Natural killer cell (primary cell): Measurements from ENCODE around the gene CPA1. TPM values are rescaled to one million over a fixed set of nuclear protein-coding genes. Genes with fewer than 3 reads are reported as not detected.

ENCODE experiments used
- ATAC-seq, 3 donors: fragments of 150-1000 bp in 2 of 3; fragments of 200-7000 bp in 1 of 3; cut with Tn5 transposase; 1 replicate in 1 of 3; 2 replicates in 2 of 3; pipeline ENCODE4 v1.10.0; 2021; ENCODE audit warnings: mild to moderate bottlenecking in 2 of 3, moderate library complexity in 2 of 3
- DNase-seq, 2 donors: peaks; one replicate each; pipeline versions ENCODE4 v3.0.0 to v3.0.0-alpha.2; 2013 to 2021; ENCODE audit warnings: mixed read lengths in 1 of 2
- H3K27ac ChIP-seq: one replicate; pipeline ENCODE4 v1.5.1; 2013; ENCODE audit warnings: mild to moderate bottlenecking, low read length
- H3K27me3 ChIP-seq: one replicate; pipeline ENCODE4 v1.6.1; 2013; ENCODE audit warnings: low read length; ENCODE audit not compliant: control insufficient read depth, insufficient read depth
- H3K36me3 ChIP-seq: one replicate; pipeline ENCODE4 v1.6.1; 2013; ENCODE audit warnings: low read length; ENCODE audit not compliant: control insufficient read depth, insufficient read depth
- H3K4me1 ChIP-seq: one replicate; pipeline ENCODE4 v1.6.1; 2013; ENCODE audit warnings: low read length; ENCODE audit not compliant: control insufficient read depth, insufficient read depth
- H3K4me3 ChIP-seq: one replicate; pipeline ENCODE4 v1.5.1; 2013; ENCODE audit warnings: low read length
- H3K9me3 ChIP-seq: one replicate; pipeline ENCODE4 v1.6.1; 2013; ENCODE audit warnings: low read length; ENCODE audit not compliant: control insufficient read depth, insufficient read depth
- H3K27ac Mint-ChIP-seq, 2 donors: one replicate each; pipeline ENCODE4 v1.8.0; 2022; ENCODE audit warnings: mild to moderate bottlenecking in 2 of 2, mixed read lengths in 2 of 2, moderate library complexity in 1 of 2
- H3K27me3 Mint-ChIP-seq, 2 donors: one replicate each; pipeline ENCODE4 v1.8.0; 2022; ENCODE audit warnings: low read depth in 2 of 2, mixed read lengths in 2 of 2
- H3K36me3 Mint-ChIP-seq: one replicate; pipeline ENCODE4 v1.8.0; 2022; ENCODE audit warnings: mixed read lengths
- H3K4me1 Mint-ChIP-seq, 2 donors: one replicate each; pipeline ENCODE4 v1.8.0; 2022; ENCODE audit warnings: mixed read lengths in 2 of 2
- H3K4me3 Mint-ChIP-seq: one replicate; pipeline ENCODE4 v1.8.0; 2022; ENCODE audit warnings: mild to moderate bottlenecking, moderate library complexity, mixed read lengths
- H3K9me3 Mint-ChIP-seq, 2 donors: one replicate each; pipeline ENCODE4 v1.8.0; 2022; ENCODE audit warnings: mixed read lengths in 2 of 2
- CTCF ChIP-seq: fragments of 200-600 bp; IDR thresholded peaks from one replicate; pipeline ENCODE4 v1.8.0; 2022; ENCODE audit warnings: antibody characterized with exemption
- WGBS: methylation state at CpG from one replicate; pipeline ENCODE4 v1.1.7; 2013; ENCODE audit warnings: missing lambda C conversion rate; ENCODE audit not compliant: insufficient coverage; 5-methylcytosine and 5-hydroxymethylcytosine counted together
- intact Hi-C: fragments of 100-400 bp; cut with micrococcal nuclease; formaldehyde crosslinking; loops from one replicate; pipeline ENCODE4 v1.14.2; 2022
- total RNA-seq, 4 donors: library from RNA; stranded (reverse); fragments of 120-200 nt in 1 of 4; gene quantifications; one replicate each; pipeline versions ENCODE4 v1.2.3 to v1.2.4, GENCODE V29; 2013 to 2022

Gene CPA1
- total RNA-seq, 3 donors from 2014 or later (not counting 1 experiment from before 2014, with no cell fraction given) = not detected

DNA sequence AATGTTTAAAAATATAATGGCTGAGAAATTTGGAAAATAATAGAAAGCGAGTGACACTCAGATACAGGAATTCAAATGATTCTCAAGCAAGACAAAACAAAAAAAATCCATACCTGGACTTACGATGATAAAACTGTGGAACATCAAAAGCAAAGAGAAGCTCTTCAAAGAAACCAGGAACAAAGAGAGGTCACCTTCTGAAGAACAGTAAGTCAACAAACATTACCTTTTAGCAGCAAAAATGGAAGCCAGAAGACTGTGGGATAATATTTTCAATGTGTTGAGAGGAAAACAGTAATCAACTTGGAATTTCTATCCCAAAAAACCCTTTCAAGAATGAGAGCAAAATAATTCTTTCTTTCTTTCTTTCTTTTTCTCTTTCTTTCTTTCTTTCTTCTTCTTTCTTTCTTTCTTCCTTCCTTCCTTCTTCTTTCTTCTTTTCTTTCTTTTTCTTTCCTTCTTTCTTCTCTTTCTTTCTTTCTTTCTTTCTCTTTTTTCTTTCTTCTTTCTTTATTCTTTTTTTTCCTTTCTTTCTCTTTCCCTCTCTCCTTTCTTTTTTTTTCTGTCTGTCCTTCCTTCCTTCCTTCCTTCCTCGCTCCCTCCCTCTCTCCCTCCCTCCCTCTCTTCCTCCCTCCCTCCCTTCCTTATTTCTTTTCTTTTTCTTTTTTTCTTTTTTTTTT lies 37.5 kb upstream of the CPA1 start:
- Mint-ChIP-seq H3K27me3 (peaks cover 0 to 3% of the 10 kb centered on the region in 2 donors), H3K9me3 (no peaks in the 10 kb centered on the region), H3K4me1 (no peaks in the 10 kb centered on the region), H3K36me3 (no peaks in the 10 kb centered on the region), H3K4me3 (no peak overlapping the region), H3K27ac (no peak overlapping the region)
- intact Hi-C loops = no loop called here
- Histone ChIP-seq H3K27me3 (no peaks in the 10 kb centered on the region), H3K27ac (no peak overlapping the region), H3K4me3 (no peak overlapping the region), H3K4me1 (no peaks in the 10 kb centered on the region), H3K9me3 (no peaks in the 10 kb centered on the region), H3K36me3 (no peaks in the 10 kb centered on the region)
- ATAC-seq = no peak
- no peak for TF ChIP-seq CTCF
- no peak for DNase-seq
- 97% methylated on average over 3 of the region's 3 CpGs for WGBS

GRCh38 chr7:130344271-130344866 lies 35.9 kb upstream of the CPA1 start, which contains the start of gene CPA5:
CPA5 (plus strand) TSS chr7:130344816; CDS start chr7:130346486, 1,670 bp downstream.
- no peaks in the 10 kb centered on the region for H3K9me3 Mint-ChIP-seq
- Histone ChIP-seq H3K27me3 (no peaks in the 10 kb centered on the region), H3K27ac (no peak within 1 kb of the TSS), H3K36me3 (no peaks in the 10 kb centered on the region), H3K4me3 (no peak within 1 kb of the TSS), H3K4me1 (no peaks in the 10 kb centered on the region), H3K9me3 (no peaks in the 10 kb centered on the region)
- H3K36me3 Mint-ChIP-seq = no peaks in the 10 kb centered on the region
- H3K4me1 Mint-ChIP-seq = no peaks in the 10 kb centered on the region
- ATAC-seq (no peak), DNase-seq (no peak)
- TF ChIP-seq CTCF = no peak
- intact Hi-C loops = no loop called here
- 87% methylated on average over 5 of the region's 5 CpGs for WGBS
- no peak within 1 kb of the TSS for H3K4me3 Mint-ChIP-seq
- peaks cover 0 to 3% of the 10 kb centered on the region in 2 donors for H3K27me3 Mint-ChIP-seq
- H3K27ac Mint-ChIP-seq = no peak within 1 kb of the TSS

GRCh38 chr7:130345136-130345535 lies 35.2 kb upstream of the CPA1 start:
- no peaks in the 10 kb centered on the region for H3K36me3 Mint-ChIP-seq
- TF ChIP-seq CTCF = no peak
- WGBS = 90% methylated on average over 8 of the region's 8 CpGs
- no peak for ATAC-seq
- H3K9me3 Mint-ChIP-seq = no peaks in the 10 kb centered on the region
- no peaks in the 10 kb centered on the region for H3K9me3 ChIP-seq
- no peaks in the 10 kb centered on the region for H3K27me3 ChIP-seq
- no peak for DNase-seq
- no peak overlapping the region for H3K27ac Mint-ChIP-seq
- no peaks in the 10 kb centered on the region for H3K36me3 ChIP-seq
- H3K27ac ChIP-seq = no peak overlapping the region
- no peak overlapping the region for H3K4me3 ChIP-seq
- H3K4me1 Mint-ChIP-seq = no peaks in the 10 kb centered on the region
- intact Hi-C loops = no loop called here
- H3K4me1 ChIP-seq = no peaks in the 10 kb centered on the region
- H3K27me3 Mint-ChIP-seq = peaks cover 0 to 3% of the 10 kb centered on the region in 2 donors
- H3K4me3 Mint-ChIP-seq = no peak overlapping the region
